ENCODE measurements around the gene ABLIM2. TPM values are rescaled to one million over a fixed set of nuclear protein-coding genes. Genes with fewer than 3 reads are reported as not detected.

The ABLIM2 gene
- polyA plus RNA-seq, 3 donors: 0.21 TPM; not detected in 2

DNA sequence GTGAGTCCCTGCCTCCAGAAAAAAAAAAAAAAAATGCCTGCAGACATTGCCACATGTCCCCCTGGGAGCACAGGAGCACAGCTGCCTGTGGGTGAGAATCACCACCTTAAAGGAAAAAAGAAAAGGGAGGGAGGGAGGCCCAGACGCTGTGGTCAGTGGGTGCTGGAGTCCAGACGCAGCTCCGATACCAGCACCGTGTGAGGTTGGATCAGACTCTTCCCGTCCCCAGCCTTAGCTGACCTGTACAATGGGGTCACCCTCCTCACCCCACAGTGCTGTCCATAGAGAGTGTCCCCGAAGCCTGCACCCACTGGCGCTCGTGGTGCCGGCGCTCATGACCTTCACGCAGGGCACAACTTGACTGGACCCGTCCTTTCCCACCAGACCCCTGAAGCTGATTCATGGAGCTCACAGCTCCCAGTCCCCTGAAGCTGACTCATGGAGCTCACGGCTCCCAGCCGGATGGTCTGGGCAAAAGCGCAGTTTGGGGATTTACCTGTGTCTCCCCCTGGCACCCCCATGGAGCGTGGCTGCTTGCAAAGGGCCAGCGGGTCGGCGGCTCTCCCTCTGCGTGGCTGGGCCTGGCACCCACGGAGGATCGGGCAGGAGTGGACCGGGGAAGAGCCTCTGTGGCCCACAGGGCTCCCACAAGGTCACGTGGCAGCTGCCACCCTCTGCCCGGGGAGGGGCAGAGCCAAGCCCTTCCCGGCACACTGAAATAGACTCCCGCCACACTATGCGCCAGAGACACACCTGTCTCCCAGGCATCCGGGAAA lies 31.4 kb downstream of the ABLIM2 start:
- Mint-ChIP-seq H3K9me3 (no peaks in the 10 kb centered on the region), H3K27me3 (ENCODE audit: low read depth in 3 of 3) (peaks cover 1 to 4% (median 4%) of the 10 kb centered on the region in 3 donors), H3K27ac (peak overlapping the region in 1 of 7 donors; percentile 24), H3K36me3 (no peaks in the 10 kb centered on the region), H3K4me3 (no peak overlapping the region), H3K4me1 (no peaks in the 10 kb centered on the region)
- Histone ChIP-seq H3K4me3 (replicated peaks in 1 of 3; ENCODE audit: low read depth in 2 of 3, low read length in 3 of 3) (no peak overlapping the region), H3K9ac (ENCODE audit: insufficient read depth, low read length, poor library complexity, severe bottlenecking) (no peak overlapping the region), H4K20me1 (ENCODE audit: insufficient read depth, low read length) (no peaks in the 10 kb centered on the region), H3K4me2 (replicated peaks; ENCODE audit: extremely low read depth, low read length, poor library complexity, severe bottlenecking) (no peak overlapping the region), H3K27ac (ENCODE audit: low read depth in 1 of 2, low read length in 2 of 2) (no peak overlapping the region), H3K27me3 (ENCODE audit: control insufficient read depth in 2 of 2, insufficient read depth in 2 of 2, low read length in 2 of 2) (no peaks in the 10 kb centered on the region), H3K36me3 (replicated peaks in 1 of 2; ENCODE audit: control insufficient read depth in 1 of 2, insufficient read depth in 2 of 2, low read length in 2 of 2) (no peaks in the 10 kb centered on the region), H3K4me1 (ENCODE audit: control insufficient read depth in 1 of 2, insufficient read depth in 2 of 2, low read length in 2 of 2) (no peaks in the 10 kb centered on the region), H2AFZ (ENCODE audit: insufficient read depth, low read depth, low read length, poor library complexity, severe bottlenecking) (no peak overlapping the region), H3K79me2 (ENCODE audit: insufficient read depth, low read length) (no peaks in the 10 kb centered on the region), H3K9me3 (replicated peaks in 1 of 2; ENCODE audit: control insufficient read depth in 1 of 2, insufficient read depth in 1 of 2, low read length in 2 of 2) (no peaks in the 10 kb centered on the region)
- 91% methylated on average over 25 of the region's 29 CpGs for WGBS (ENCODE audit: insufficient coverage)
- TF ChIP-seq, protein P1, sequence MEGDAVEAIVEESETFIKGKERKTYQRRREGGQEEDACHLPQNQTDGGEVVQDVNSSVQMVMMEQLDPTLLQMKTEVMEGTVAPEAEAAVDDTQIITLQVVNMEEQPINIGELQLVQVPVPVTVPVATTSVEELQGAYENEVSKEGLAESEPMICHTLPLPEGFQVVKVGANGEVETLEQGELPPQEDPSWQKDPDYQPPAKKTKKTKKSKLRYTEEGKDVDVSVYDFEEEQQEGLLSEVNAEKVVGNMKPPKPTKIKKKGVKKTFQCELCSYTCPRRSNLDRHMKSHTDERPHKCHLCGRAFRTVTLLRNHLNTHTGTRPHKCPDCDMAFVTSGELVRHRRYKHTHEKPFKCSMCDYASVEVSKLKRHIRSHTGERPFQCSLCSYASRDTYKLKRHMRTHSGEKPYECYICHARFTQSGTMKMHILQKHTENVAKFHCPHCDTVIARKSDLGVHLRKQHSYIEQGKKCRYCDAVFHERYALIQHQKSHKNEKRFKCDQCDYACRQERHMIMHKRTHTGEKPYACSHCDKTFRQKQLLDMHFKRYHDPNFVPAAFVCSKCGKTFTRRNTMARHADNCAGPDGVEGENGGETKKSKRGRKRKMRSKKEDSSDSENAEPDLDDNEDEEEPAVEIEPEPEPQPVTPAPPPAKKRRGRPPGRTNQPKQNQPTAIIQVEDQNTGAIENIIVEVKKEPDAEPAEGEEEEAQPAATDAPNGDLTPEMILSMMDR (IDR thresholded peaks at IDR 0.05): no peak
- intact Hi-C loops (cut with micrococcal nuclease): no loop called here
- DNase-seq: no peak

DNA sequence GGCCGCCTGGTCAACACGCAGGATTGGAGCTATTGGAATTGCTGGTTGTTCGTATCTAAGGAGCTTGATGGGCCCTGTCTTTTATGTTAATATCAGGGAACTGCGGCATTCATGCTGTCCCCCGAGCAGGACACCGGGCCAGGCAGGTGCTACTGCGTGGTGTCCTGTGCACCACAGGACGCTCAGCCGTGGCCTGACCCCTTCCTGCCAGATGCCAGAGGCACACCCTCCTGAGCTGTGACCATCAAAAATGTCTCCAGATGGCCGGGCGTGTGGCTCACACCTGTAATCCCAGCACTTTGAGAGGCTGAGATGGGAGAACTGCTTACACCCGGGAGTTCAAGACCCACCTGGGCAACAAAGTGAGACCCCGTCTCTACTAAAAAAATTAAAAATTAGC lies 32.1 kb downstream of the ABLIM2 start:
- 96% methylated on average over 10 of the region's 13 CpGs for WGBS (ENCODE audit: insufficient coverage)
- TF ChIP-seq, protein P1 (IDR thresholded peaks at IDR 0.05): no peak
- Histone ChIP-seq H3K4me2 (replicated peaks; ENCODE audit: extremely low read depth, low read length, poor library complexity, severe bottlenecking) (no peak overlapping the region), H3K36me3 (replicated peaks in 1 of 2; ENCODE audit: control insufficient read depth in 1 of 2, insufficient read depth in 2 of 2, low read length in 2 of 2) (no peaks in the 10 kb centered on the region), H3K27me3 (ENCODE audit: control insufficient read depth in 2 of 2, insufficient read depth in 2 of 2, low read length in 2 of 2) (no peaks in the 10 kb centered on the region), H3K9me3 (replicated peaks in 1 of 2; ENCODE audit: control insufficient read depth in 1 of 2, insufficient read depth in 1 of 2, low read length in 2 of 2) (no peaks in the 10 kb centered on the region), H3K27ac (ENCODE audit: low read depth in 1 of 2, low read length in 2 of 2) (no peak overlapping the region), H3K4me3 (replicated peaks in 1 of 3; ENCODE audit: low read depth in 2 of 3, low read length in 3 of 3) (no peak overlapping the region), H3K79me2 (ENCODE audit: insufficient read depth, low read length) (no peaks in the 10 kb centered on the region), H2AFZ (ENCODE audit: insufficient read depth, low read depth, low read length, poor library complexity, severe bottlenecking) (no peak overlapping the region), H4K20me1 (ENCODE audit: insufficient read depth, low read length) (no peaks in the 10 kb centered on the region), H3K9ac (ENCODE audit: insufficient read depth, low read length, poor library complexity, severe bottlenecking) (no peak overlapping the region), H3K4me1 (ENCODE audit: control insufficient read depth in 1 of 2, insufficient read depth in 2 of 2, low read length in 2 of 2) (no peaks in the 10 kb centered on the region)
- intact Hi-C loops (cut with micrococcal nuclease): no loop called here
- H3K36me3 Mint-ChIP-seq: no peaks in the 10 kb centered on the region
- DNase-seq: no peak
- no peaks in the 10 kb centered on the region for H3K9me3 Mint-ChIP-seq
- no peaks in the 10 kb centered on the region for H3K4me1 Mint-ChIP-seq
- H3K27me3 Mint-ChIP-seq (ENCODE audit: low read depth in 3 of 3): peaks cover 0 to 4% (median 1%) of the 10 kb centered on the region in 3 donors
- no peak overlapping the region for H3K4me3 Mint-ChIP-seq
- H3K27ac Mint-ChIP-seq: peak overlapping the region in 1 of 7 donors; percentile 30
